Measurements from ENCODE around the gene SMAD3. TPM values are rescaled to one million over a fixed set of nuclear protein-coding genes. Genes with fewer than 3 reads are reported as not detected.

Gene SMAD3
- total RNA-seq, 1 donor from 2014 or later: 34.6 TPM

DNA sequence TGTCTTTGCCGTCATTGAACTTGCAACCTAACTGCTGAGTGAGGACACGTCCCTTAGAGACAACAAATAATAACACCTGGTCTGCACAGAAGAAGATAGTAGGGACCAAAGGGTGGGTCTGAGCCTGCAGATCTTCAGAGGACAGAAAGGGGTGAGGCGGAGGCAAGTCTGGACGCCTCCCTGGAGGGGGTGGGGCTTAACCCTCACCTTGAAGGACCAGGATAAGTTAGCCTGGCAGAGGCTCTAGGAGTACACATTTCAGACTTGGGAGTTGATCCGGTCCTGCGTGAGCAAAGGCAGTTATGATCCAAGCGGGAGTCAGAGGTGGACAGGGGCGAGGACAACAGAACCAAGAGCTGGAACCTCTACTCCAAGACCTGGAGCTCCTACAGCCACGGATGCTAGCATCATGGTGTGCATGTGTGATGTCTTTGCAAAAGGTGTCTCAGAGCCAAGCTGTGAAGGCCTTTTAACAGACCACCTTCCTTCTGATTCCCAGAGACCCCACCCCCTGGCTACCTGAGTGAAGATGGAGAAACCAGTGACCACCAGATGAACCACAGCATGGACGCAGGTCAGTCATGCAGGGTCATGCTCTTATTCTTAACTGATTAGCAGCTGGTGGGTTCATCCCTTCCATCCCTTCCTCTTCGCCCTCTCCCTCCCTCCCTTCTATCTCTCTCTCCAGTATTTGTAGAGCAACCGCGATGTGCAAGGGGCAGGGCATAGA lies 101.0 kb downstream of the SMAD3 start:
- DNase-seq: no peak

- DNase-seq: no peak
Measured at GRCh38 chr15:67167091-67167490, 101.7 kb downstream of the SMAD3 start.

GRCh38 chr15:67168694-67169093 lies 103.3 kb downstream of the SMAD3 start:
- DNase-seq: no peak

DNA sequence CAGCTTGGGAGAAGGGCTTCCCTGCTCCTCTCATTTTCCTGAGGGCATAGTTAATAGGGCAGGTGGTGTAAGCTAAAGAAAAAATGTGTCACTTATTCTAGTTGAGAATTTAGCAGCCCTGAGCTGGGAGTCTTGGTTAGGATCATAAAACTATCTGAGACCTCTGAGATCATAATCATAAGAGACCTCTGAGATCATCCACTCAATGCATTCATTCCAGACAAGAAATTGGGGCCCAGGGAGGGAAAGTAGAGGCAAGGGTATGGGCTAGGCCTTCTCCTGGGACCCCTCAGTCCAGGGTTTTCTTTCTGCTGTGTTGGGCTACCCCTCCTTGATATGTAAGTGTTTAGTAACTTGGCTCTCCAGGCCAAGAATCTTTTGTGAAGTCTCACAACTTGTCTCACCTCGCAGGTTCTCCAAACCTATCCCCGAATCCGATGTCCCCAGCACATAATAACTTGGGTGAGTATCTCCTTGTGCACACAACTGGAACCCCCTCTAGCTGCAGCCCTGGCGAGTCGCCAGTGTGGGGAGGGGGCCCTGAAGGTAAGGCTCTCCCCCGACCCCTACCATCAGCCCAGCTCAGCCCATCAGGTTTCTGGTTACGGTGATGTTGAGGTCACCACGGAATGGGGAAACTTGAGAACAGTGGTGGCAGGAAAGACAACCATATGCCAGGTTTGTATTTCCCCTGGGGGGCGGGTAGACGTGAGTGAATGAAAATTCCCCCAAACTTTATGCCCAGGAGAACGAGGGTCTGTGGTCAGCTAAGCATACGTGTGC lies 104.9 kb downstream of the SMAD3 start:
- no peak for DNase-seq

GRCh38 chr15:67171471-67171870 lies 106.1 kb downstream of the SMAD3 start:
- DNase-seq: no peak

GRCh38 chr15:67172172-67172571 lies 106.8 kb downstream of the SMAD3 start:
- DNase-seq: no peak

DNA sequence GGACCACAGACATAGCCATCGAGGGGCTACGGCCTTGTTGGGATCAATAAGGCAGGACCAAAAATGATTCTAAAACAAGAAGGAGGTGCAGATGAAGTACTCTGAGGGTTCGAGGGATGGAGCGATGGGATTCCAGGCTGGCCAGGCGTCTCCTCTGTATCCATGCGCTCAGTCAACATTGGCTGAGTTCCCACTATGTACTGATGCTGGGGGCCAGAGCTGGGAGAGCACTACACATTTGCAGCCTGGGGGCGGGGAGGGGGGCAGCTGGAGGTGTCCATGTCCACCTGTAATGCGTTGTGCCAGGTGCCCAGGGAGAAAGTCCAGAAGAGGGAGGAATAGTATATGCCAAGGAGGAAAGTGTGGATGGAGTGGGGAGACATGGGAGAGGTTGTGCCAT lies 107.6 kb downstream of the SMAD3 start:
- DNase-seq: no peak

DNA sequence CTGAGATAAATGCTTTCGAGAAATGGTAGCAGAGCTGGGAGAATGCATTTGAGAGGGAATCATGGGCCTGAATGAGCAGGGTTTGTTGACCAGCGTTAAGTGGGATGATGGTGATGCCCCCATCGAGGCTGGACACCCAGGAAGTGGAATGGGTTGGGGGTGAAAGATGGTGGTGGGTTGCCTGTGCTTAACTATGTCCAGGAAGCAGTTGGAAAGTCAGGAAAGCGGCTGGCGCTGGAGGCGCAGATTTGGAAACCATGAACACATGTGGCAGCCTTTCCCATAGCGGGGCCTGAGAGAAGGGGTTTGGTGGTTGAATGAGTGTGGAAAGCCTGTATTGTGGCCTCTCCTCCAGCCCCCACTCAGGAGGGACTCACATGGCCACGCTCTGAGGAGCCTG lies 108.4 kb downstream of the SMAD3 start:
- DNase-seq: no peak

DNA sequence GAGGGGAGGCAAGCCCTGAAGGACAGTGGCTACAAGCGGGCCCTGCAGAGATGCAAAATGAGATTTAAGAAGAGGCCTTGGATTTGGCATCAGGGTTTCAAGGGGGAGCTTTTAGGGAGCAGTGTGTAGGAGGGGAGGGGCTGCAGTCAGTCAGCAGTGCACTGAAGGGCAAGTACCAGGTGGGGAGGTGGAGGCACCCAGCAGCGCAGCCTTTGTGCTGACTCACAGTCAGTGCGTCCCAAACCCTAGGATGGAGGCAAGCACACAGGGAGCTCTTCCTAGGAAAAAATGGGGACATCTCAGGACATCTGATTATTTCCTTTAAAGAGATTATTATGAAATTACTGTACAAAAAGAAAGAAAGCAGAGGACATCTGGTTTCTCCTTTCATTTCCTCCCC lies 109.0 kb downstream of the SMAD3 start:
- DNase-seq: no peak

DNA sequence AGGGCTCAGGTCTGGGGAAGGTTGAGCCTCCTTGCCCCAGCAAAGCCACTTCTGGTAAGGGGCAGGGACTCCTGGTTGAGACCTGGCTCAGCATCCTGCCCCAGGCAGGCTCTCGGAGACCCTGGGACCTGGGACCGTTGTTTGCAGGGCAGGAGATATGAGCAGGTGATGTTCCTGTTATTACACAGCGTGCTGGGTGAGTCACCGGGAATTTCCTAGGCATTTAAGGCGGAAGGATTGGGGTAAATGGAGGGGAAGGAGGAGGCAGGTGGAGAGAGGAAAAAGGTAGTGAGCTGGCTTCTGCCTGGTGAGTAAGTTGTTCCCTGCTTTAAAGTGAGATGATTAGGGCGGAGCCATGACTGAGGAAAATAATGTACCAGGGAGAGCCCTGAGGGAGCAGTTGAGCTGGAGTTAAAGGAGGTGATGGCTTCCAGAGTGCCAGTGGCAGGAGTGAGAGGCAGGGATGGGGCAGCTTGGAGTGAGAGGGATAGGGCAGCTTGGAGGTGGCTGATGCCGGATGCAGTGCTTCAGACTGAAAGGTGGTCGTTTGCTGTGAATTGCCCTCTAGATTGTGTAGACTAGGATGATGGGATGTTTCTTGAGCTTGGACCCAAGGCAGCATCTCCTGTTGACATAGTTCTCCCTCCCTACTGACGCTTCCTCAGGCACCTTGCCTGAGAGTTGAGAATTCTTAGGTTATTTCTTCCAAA lies 109.6 kb downstream of the SMAD3 start:
- no peak for DNase-seq

GRCh38 chr15:67175643-67176071 lies 110.3 kb downstream of the SMAD3 start:
- DNase-seq: no peak

GRCh38 chr15:67176195-67176971 lies 111.0 kb downstream of the SMAD3 start:
- no peak for DNase-seq

DNA sequence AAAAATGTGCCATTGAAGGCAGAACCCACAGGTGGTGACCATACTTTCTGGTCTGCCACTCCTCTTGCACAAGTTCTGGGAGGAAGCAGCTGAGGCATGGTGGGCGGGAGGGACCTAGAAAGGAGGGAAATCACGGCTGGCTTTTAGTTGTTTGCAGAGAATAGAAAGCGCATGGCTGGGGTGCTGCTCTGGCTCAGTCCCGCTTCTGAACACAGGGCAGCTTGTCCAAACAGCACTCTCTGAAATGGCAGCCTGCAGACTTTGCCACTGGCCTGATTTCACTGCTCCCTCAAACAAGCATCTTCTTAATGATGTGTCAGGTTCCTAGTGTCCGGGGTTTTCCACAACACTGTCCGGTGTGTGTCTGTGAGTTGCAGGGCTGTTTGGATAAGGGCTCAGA lies 112.3 kb downstream of the SMAD3 start:
- no peak for DNase-seq

- DNase-seq: peak; percentile 20
Measured at GRCh38 chr15:67178569-67179210, 113.3 kb downstream of the SMAD3 start.

DNA sequence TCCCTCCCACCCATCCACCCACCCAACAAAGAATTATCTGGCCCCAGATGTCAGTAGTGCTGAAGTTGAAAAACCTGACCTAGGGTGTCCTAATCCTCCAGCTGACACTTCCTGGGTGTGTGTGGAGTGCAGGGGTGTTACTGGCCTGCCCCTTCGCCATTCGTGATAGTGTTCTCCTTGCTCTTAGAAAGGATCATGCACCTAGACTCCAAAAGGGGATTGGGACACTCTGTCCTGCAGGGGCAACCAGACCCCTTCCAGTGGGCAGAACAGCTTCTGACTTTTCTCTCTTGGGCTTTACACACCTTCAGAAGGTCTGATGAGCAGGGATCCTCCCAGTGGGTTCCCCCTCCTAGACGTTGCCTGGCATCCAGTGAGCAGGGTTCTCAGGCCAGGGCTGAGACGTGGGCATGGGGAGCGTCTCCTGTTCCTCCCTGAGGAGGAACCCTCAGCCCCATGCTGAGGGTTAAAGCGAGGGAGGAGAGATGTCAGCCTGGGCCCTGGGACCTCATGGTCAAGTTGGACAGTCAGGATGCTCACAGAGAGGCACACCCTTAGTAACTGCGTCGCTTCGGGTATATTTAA lies 114.1 kb downstream of the SMAD3 start:
- DNase-seq: no peak

DNA sequence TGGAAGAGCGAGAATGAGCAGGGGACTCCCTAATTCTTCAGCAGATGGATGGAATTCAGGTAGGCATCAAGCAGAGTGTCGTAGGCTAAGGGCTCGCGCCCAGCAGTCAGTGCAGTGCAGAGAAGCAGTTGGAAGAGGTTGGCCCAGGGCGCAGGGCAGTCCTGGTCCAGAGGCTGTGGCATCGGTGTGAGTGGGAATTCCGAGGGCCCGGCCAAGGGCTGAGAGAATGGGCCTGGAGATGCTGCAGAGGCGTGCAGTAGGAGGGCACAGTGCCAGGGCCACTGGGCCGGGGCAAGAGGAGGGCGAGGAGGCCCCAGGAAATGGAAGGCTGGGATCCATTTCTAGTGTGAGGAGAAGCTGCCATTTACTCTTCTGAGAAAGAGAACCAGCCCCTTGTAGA lies 114.6 kb downstream of the SMAD3 start:
- DNase-seq: no peak

DNA sequence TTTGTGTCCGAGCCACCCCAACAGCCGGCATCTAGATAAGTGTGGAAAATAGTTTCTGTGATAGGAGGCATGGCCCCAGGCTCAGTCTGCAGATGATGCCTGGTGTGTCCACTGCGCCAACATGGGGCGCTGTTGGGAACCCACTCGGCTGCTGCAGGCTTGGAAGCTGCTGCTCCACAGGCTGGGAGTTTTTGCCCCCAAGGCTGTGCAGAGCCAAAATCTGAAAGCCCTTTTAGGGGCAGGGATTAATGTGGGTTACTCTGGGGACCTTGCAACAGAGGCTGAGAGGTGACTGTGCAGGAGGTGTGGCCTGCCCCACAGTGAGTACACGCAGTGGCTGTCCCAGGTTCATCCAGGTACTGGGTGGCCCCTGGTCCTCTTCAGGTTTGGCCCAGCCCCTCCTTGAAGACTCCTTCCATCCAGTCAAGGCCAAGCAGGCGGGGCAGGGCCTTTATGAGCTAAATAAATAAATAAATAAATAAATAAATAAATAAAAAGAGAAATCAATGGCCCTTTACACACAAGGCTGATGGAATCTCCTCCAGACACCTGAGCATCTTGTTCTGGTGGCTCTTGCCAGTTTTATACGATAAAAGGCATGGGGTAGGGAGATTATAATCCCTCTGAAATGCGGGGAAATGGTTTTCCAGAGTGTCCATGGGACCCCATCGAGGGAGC lies 115.3 kb downstream of the SMAD3 start:
- DNase-seq: no peak

DNA sequence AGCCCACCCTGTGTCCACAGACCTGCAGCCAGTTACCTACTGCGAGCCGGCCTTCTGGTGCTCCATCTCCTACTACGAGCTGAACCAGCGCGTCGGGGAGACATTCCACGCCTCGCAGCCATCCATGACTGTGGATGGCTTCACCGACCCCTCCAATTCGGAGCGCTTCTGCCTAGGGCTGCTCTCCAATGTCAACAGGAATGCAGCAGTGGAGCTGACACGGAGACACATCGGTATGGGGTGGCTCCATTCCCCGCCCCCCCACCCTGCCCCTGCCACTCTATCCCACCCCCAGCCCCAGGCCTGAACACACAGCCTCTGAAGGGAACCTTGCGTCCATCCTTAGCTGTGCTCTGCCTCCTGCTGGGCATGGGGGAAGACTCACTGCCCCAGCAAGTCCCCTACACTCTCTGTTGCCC lies 115.8 kb downstream of the SMAD3 start:
- DNase-seq: no peak

GRCh38 chr15:67183443-67184169 lies 118.2 kb downstream of the SMAD3 start:
- peak; percentile 54 for DNase-seq
